Measurements from ENCODE around the gene PRKRIP1.

The PRKRIP1 gene

DNA sequence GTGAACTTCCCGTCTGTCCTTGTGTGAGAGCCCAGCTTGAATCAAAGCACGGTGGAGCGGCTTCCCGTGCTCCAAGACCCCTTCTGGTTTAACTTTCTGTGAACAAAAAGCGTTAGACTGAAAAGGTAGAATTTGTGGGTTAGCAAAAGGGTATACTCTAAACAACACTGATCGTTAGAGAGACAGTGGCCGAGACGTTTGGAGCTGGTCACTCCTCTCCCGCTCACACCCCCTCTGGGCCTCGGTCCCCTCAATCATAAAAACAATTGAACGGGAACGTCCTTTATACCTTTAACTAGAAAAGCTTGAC lies 502 bp downstream of the PRKRIP1 start:
- no peaks in the 10 kb centered on the region for H3F3A ChIP-seq (ENCODE audit: insufficient read depth, low read length)

DNA sequence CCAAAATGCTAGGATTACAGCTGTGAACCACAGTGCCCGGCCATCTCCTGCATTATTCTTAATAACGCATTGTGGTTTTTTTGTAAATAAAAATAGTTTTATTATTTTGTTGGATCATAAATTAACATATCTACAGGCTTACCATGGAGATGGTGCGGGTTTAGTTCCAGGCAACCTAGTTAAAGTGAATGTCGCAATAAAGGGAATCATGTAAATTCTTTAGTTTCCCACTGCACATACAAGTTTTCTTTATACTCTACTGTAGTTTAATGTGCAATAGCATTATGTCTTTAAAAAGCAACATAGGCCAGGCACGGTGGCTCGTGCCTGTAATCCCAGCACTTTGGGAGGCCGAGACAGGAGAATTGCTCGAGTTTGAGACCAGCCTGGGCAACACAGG lies 2.4 kb downstream of the PRKRIP1 start:
- H3K27ac ChIP-seq (ENCODE audit: low read depth, low read length, poor library complexity, severe bottlenecking), result no peak overlapping the region
- H3K79me2 ChIP-seq (ENCODE audit: insufficient read depth, low read length), result peaks cover 10% of the 10 kb centered on the region; the same call in 1 of the 2 replicates
- TF ChIP-seq EZH2 (IDR thresholded peaks at IDR 0.05; ENCODE audit: borderline replicate concordance, low read length), result no peak
- TF ChIP-seq, protein P1, sequence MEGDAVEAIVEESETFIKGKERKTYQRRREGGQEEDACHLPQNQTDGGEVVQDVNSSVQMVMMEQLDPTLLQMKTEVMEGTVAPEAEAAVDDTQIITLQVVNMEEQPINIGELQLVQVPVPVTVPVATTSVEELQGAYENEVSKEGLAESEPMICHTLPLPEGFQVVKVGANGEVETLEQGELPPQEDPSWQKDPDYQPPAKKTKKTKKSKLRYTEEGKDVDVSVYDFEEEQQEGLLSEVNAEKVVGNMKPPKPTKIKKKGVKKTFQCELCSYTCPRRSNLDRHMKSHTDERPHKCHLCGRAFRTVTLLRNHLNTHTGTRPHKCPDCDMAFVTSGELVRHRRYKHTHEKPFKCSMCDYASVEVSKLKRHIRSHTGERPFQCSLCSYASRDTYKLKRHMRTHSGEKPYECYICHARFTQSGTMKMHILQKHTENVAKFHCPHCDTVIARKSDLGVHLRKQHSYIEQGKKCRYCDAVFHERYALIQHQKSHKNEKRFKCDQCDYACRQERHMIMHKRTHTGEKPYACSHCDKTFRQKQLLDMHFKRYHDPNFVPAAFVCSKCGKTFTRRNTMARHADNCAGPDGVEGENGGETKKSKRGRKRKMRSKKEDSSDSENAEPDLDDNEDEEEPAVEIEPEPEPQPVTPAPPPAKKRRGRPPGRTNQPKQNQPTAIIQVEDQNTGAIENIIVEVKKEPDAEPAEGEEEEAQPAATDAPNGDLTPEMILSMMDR (IDR thresholded peaks at IDR 0.05; ENCODE audit: low read length), result no peak
- H3K4me3 ChIP-seq (ENCODE audit: low read depth, low read length, poor library complexity, severe bottlenecking), result no peak overlapping the region
- no peak overlapping the region for H2AFZ ChIP-seq (ENCODE audit: low read length)
- H3K9ac ChIP-seq (ENCODE audit: low read length), result no peak overlapping the region
- H3K4me2 ChIP-seq (ENCODE audit: low read length), result no peak overlapping the region
- peaks cover 37% of the 10 kb centered on the region for H3K4me1 ChIP-seq (ENCODE audit: insufficient read depth, low read length, severe bottlenecking)
- H3K9me3 ChIP-seq (ENCODE audit: low read length), result no peaks in the 10 kb centered on the region
- no peaks in the 10 kb centered on the region for H3K27me3 ChIP-seq (ENCODE audit: insufficient read depth, low read length)
- H3K9me2 ChIP-seq (ENCODE audit: low read depth, low read length), result no peaks in the 10 kb centered on the region
- no peaks in the 10 kb centered on the region for H4K20me1 ChIP-seq (ENCODE audit: insufficient read depth, low read length)
- peaks cover 15% of the 10 kb centered on the region for H3F3A ChIP-seq (ENCODE audit: insufficient read depth, low read length)
- peaks cover 62% of the 10 kb centered on the region for H3K36me3 ChIP-seq (ENCODE audit: insufficient read depth, low read length)

More for the DNA sequence above, 502 bp downstream of the PRKRIP1 start:
- Histone ChIP-seq H3K27me3 (ENCODE audit: insufficient read depth, low read length) (no peaks in the 10 kb centered on the region), H3K27ac (ENCODE audit: low read depth, low read length, poor library complexity, severe bottlenecking) (peak overlapping the region; percentile 67), H3K79me2 (ENCODE audit: insufficient read depth, low read length) (peaks cover 10% of the 10 kb centered on the region; the same call in 1 of the 2 replicates), H2AFZ (ENCODE audit: low read length) (no peak overlapping the region), H3K36me3 (ENCODE audit: insufficient read depth, low read length) (peaks cover 59% of the 10 kb centered on the region), H3K9me3 (ENCODE audit: low read length) (no peaks in the 10 kb centered on the region), H3K4me2 (ENCODE audit: low read length) (peak overlapping the region; percentile 96), H3K4me1 (ENCODE audit: insufficient read depth, low read length, severe bottlenecking) (peaks cover 18% of the 10 kb centered on the region), H3K9me2 (ENCODE audit: low read depth, low read length) (no peaks in the 10 kb centered on the region), H3K4me3 (ENCODE audit: low read depth, low read length, poor library complexity, severe bottlenecking) (peak overlapping the region; percentile 77), H4K20me1 (ENCODE audit: insufficient read depth, low read length) (no peaks in the 10 kb centered on the region), H3K9ac (ENCODE audit: low read length) (peak overlapping the region; percentile 82)
- TF ChIP-seq, protein P1 (IDR thresholded peaks at IDR 0.05; ENCODE audit: low read length), result no peak
- TF ChIP-seq EZH2 (IDR thresholded peaks at IDR 0.05; ENCODE audit: borderline replicate concordance, low read length), result no peak

DNA sequence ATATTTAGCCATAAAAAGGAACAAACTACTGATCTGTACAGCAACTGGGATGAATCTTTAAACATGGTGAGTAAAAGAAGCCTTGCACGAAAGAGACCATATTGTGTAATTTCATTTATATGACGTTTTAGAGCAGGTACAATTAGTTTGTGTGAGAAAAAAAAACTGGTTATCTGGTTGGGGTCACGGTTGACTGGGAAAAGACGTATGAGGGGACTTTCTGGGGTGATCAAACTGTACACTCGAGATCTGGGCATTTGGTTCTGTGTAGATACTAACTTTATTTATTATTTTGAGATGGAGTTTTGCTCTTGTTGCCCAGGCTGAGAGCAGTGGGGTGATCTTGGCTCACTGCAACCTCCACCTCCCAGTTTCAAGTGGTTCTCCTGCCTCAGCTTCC lies 4.2 kb downstream of the PRKRIP1 start:
- peaks cover 10% of the 10 kb centered on the region; the same call in 1 of the 2 replicates for H3K79me2 ChIP-seq (ENCODE audit: insufficient read depth, low read length)
- peaks cover 48% of the 10 kb centered on the region for H3K4me1 ChIP-seq (ENCODE audit: insufficient read depth, low read length, severe bottlenecking)
- H3K9me3 ChIP-seq (ENCODE audit: low read length), result no peaks in the 10 kb centered on the region
- H3K27ac ChIP-seq (ENCODE audit: low read depth, low read length, poor library complexity, severe bottlenecking), result peak overlapping the region; percentile 41
- TF ChIP-seq EZH2 (IDR thresholded peaks at IDR 0.05; ENCODE audit: borderline replicate concordance, low read length), result no peak
- TF ChIP-seq, protein P1 (IDR thresholded peaks at IDR 0.05; ENCODE audit: low read length), result no peak
- H4K20me1 ChIP-seq (ENCODE audit: insufficient read depth, low read length), result no peaks in the 10 kb centered on the region
- H3K9ac ChIP-seq (ENCODE audit: low read length), result no peak overlapping the region
- H3K27me3 ChIP-seq (ENCODE audit: insufficient read depth, low read length), result no peaks in the 10 kb centered on the region
- no peak overlapping the region for H2AFZ ChIP-seq (ENCODE audit: low read length)
- no peak overlapping the region for H3K4me3 ChIP-seq (ENCODE audit: low read depth, low read length, poor library complexity, severe bottlenecking)
- H3K4me2 ChIP-seq (ENCODE audit: low read length), result no peak overlapping the region
- H3F3A ChIP-seq (ENCODE audit: insufficient read depth, low read length), result peaks cover 19% of the 10 kb centered on the region
- H3K36me3 ChIP-seq (ENCODE audit: insufficient read depth, low read length), result peaks cover 78% of the 10 kb centered on the region
- no peaks in the 10 kb centered on the region for H3K9me2 ChIP-seq (ENCODE audit: low read depth, low read length)
